GM12878 (cell line): Measurements from ENCODE around the gene TP73. TPM values are rescaled to one million over a fixed set of nuclear protein-coding genes. Genes with fewer than 3 reads are reported as not detected.
"Not testable (repeated sequence)": the region's sequence is repeated elsewhere in the genome, so short reads cannot be mapped to it uniquely, and the experiment has no call there.

Source experiments
- ATAC-seq: fragments of 200-7000 bp; cut with Tn5 transposase; 3 replicates; pipeline ENCODE4 v1.9.1; 2020; ENCODE audit warnings: mild to moderate bottlenecking, moderate library complexity
- BruUV-seq: library from RNA; stranded (reverse); fragments of 400-500 nt; replicated peaks from 2 replicates; lab custom pipeline; 2021; lab: Mats Ljungman, UMichigan
- CTCF ChIA-PET: fragments of 300-600 bp; sonication (Branson Sonifier 250); formaldehyde crosslinking; extraction: SDS; loops from one replicate; lab custom pipeline; 2021; ENCODE audit warnings: inconsistent platforms; lab: Yijun Ruan, JAX
- POLR2A ChIA-PET: fragments of 350-600 bp; formaldehyde crosslinking; extraction: SDS; loops from one replicate; lab custom pipeline; 2021; ENCODE audit warnings: inconsistent platforms; lab: Charles Lee
- RAD21 ChIA-PET: fragments of 300-600 bp; sonication (Branson Sonifier 250); formaldehyde crosslinking; loops from one replicate; lab custom pipeline; 2023; ENCODE audit warnings: antibody characterized with exemption; ENCODE audit not compliant: unreplicated experiment; lab: Charles Lee
- SMC1A ChIA-PET: fragments of 300-600 bp; sonication (Branson Sonifier 250); formaldehyde crosslinking; loops from one replicate; lab custom pipeline; 2023; ENCODE audit not compliant: unreplicated experiment, uncharacterized antibody; lab: Charles Lee
- DNase-seq: peaks from one replicate; pipeline ENCODE4 v3.0.0-alpha.2; 2011; ENCODE audit warnings: low read depth, low spot score
- FAIRE-seq: peaks from 3 replicates; lab custom pipeline; 2011; peaks lifted over from hg19 to GRCh38; lab: Jason Lieb, UNC
- H2AFZ ChIP-seq: 2 replicates; pipeline ENCODE4 v1.6.0; 2011; ENCODE audit warnings: low read depth, low read length, control low read depth; ENCODE audit not compliant: control insufficient read depth
- H3K27ac ChIP-seq: 2 replicates; pipeline ENCODE4 v1.5.1; 2011; ENCODE audit warnings: control low read depth; ENCODE audit not compliant: control insufficient read depth, insufficient read depth
- H3K27me3 ChIP-seq, 2 experiments: replicated peaks in 1 of 2; 2 replicates each; pipeline versions ENCODE4 v1.6.0 to v1.6.1; 2011; ENCODE audit warnings: low read length in 1 of 2; ENCODE audit not compliant: control insufficient read depth in 2 of 2, insufficient read depth in 2 of 2
- H3K36me3 ChIP-seq, 2 experiments: 2 replicates each; pipeline ENCODE4 v1.5.1; 2011; ENCODE audit warnings: low read length in 1 of 2; ENCODE audit not compliant: control insufficient read depth in 2 of 2, insufficient read depth in 2 of 2
- H3K4me1 ChIP-seq: 2 replicates; pipeline ENCODE4 v1.6.1; 2011; ENCODE audit warnings: mild to moderate bottlenecking, low read length, moderate library complexity, mixed read lengths; ENCODE audit not compliant: control insufficient read depth, insufficient read depth
- H3K4me2 ChIP-seq: 2 replicates; pipeline ENCODE4 v1.6.0; 2011; ENCODE audit warnings: control low read depth; ENCODE audit not compliant: control insufficient read depth, insufficient read depth
- H3K4me3 ChIP-seq: fragments of 200-600 bp; sonication (generic); 2 replicates; pipeline ENCODE4 v1.5.1; 2016
- H3K79me2 ChIP-seq: 2 replicates; pipeline ENCODE4 v1.6.0; 2011; ENCODE audit warnings: low read length; ENCODE audit not compliant: control insufficient read depth, insufficient read depth
- H3K9ac ChIP-seq: 2 replicates; pipeline ENCODE4 v1.8.0; 2011; ENCODE audit warnings: low read length, control low read depth, mixed read lengths; ENCODE audit not compliant: control insufficient read depth, insufficient read depth
- H3K9me3 ChIP-seq: replicated peaks from 3 replicates; pipeline ENCODE4 v1.5.1; 2011; ENCODE audit warnings: mild to moderate bottlenecking, low read length; ENCODE audit not compliant: control insufficient read depth, insufficient read depth
- H4K20me1 ChIP-seq: 2 replicates; pipeline ENCODE4 v1.6.0; 2011; ENCODE audit not compliant: control insufficient read depth, insufficient read depth
- IKZF1 ChIP-seq: fragments of 450-650 bp; conservative IDR thresholded peaks from 2 replicates; pipeline ENCODE4 v1.6.1; 2017; ENCODE audit warnings: antibody characterized with exemption, mild to moderate bottlenecking
- RAD21 ChIP-seq: IDR thresholded peaks from 2 replicates; pipeline ENCODE4 v1.6.1; 2011; ENCODE audit warnings: mild to moderate bottlenecking, low read depth, low read length, moderate library complexity; ENCODE audit not compliant: insufficient read depth
- RB1 ChIP-seq: fragments of 450-650 bp; formaldehyde crosslinking; IDR thresholded peaks from 2 replicates; pipeline ENCODE4 v1.6.1; 2017; ENCODE audit warnings: mild to moderate bottlenecking, borderline replicate concordance
- RUNX3 ChIP-seq: IDR thresholded peaks from 2 replicates; pipeline ENCODE4 v1.6.1; 2012; ENCODE audit warnings: low read length, inconsistent platforms
- SMC3 ChIP-seq: IDR thresholded peaks from 2 replicates; pipeline ENCODE4 v1.6.1; 2011; ENCODE audit warnings: low read length, improper control_type of control experiment, borderline replicate concordance
- YY1 ChIP-seq: IDR thresholded peaks from 2 replicates; pipeline ENCODE4 v1.6.1; 2011; ENCODE audit warnings: low read depth, mild to moderate bottlenecking, low read length
- WGBS: methylation state at CpG from one replicate; pipeline ENCODE4 v1.1.6; 2016; ENCODE audit warnings: low lambda C conversion rate; ENCODE audit not compliant: insufficient replicate concordance, insufficient coverage; ENCODE audit errors: missing lambda C conversion rate; 5-methylcytosine and 5-hydroxymethylcytosine counted together
- in situ Hi-C: fragments of 300-500 bp; cut with MboI; formaldehyde crosslinking; loops from 9 replicates; pipeline ENCODE4 v1.14.3; 2018; ENCODE audit warnings: mixed read lengths
- intact Hi-C: fragments of 100-400 bp; cut with micrococcal nuclease; formaldehyde crosslinking; loops from one replicate; pipeline ENCODE4 v1.14.2; 2022; ENCODE audit not compliant: unreplicated experiment
- polyA plus RNA-seq, 11 experiments: library from polyadenylated mRNA; depleted of rRNA in 4 of 11; unstranded in 6 of 11; stranded (reverse) in 5 of 11; fragments of >200 nt; fragmentation: Nextera tagmentation in 4 of 11; fragmentation: Illumina TruSeq in 1 of 11; extraction: Ambion mirVana in 4 of 11; extraction: Trizol in 1 of 11; gene quantifications; 1 replicate in 1 of 11; 2 replicates in 10 of 11; pipeline versions ENCODE4 v1.2.1 to v1.2.3, GENCODE V29; 2011 to 2016; ENCODE audit warnings: inconsistent platforms in 2 of 11, missing spikeins in 2 of 11, low read depth in 1 of 11
- total RNA-seq, 4 experiments: library from RNA; depleted of rRNA in 3 of 4; stranded (reverse); fragments of >200 nt in 3 of 4; fragmentation: Illumina TruSeq in 1 of 4; extraction: Trizol in 1 of 4; gene quantifications; 2 replicates each; pipeline versions ENCODE4 v1.2.1 to v1.2.3, GENCODE V29; 2013 to 2021
- TF ChIP-seq, protein P1 (sequence below), 3 experiments: IDR thresholded peaks in 2 of 3; conservative IDR thresholded peaks in 1 of 3; 2 replicates each; pipeline ENCODE4 v1.5.1; 2011; ENCODE audit warnings: low read depth in 3 of 3, low read length in 3 of 3, mild to moderate bottlenecking in 3 of 3, control low read depth in 2 of 3, moderate library complexity in 2 of 3, inconsistent platforms in 1 of 3, mixed read lengths in 1 of 3; ENCODE audit not compliant: control insufficient read depth in 2 of 3, insufficient read depth in 1 of 3; ENCODE audit errors: extremely low read depth in 1 of 3

The TP73 gene
- total and polyA plus RNA-seq, 10 of the 15 experiments (the other 5 are each of a cell fraction or from before 2014, with no cell fraction given): 0.08 to 54.2 (median 14.9) TPM

DNA sequence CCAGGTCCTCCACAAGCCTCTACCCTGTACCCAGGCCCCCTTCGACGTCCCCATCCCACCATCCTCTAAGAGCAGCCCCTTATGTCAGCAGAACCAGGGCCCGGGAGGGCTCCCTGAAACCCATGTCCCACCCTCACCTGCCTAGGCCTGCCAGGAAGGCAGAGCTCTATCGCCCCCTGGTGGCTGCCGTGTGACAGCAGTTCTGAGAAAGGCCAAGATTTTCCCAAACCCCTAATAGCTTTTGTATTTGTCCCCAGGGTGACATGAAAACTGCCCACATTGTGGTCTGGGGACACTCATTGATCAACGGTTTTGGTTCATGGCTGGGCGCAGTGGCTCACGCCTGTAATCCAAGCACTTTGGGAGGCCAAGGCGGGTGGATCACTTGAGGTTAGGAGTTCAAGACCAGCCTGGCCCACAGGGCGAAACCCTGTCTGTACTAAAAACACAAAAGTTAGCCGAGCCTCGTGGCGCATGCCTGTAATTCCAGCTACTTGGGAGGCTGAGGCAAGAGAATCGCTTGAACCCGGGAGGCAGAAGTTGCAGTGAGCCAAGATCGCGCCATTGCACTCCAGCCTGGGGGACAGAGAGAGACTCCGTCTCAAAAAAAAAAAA, 72.2 kb downstream of the TP73 start:
- 26% methylated on average over 18 of the region's 18 CpGs for WGBS
- POLR2A ChIA-PET, H4K20me1 ChIP-seq, H3K4me1 ChIP-seq, BruUV-seq, H3K36me3 ChIP-seq, H3K4me3 ChIP-seq, H3K4me2 ChIP-seq, H3K9me3 ChIP-seq, H2AFZ ChIP-seq, H3K27ac ChIP-seq, H3K9ac ChIP-seq, H3K79me2 ChIP-seq, H3K27me3 ChIP-seq, in situ Hi-C loops: not testable (repeated sequence)
- ChIA-PET SMC1A (interaction anchor here (0.6 to 1.5 kb wide), 9 partner anchors 47 to 291 kb away, joined by 3 to 10 read pairs (median 5); no protein-coding TSS in a partner anchor), RAD21 (interaction anchor here (0.6 to 1.5 kb wide), 10 partner anchors 47 to 234 kb away, joined by 3 to 12 read pairs (median 4); no protein-coding TSS in a partner anchor), CTCF (interaction anchor here (0.6 to 1.9 kb wide), 26 partner anchors 10 to 1099 kb away, joined by 3 to 30 read pairs (median 4); partner anchors contain the start of gene WRAP73)
- TF ChIP-seq IKZF1 (peak; percentile 31; the same call in 1 of the 2 replicates), RUNX3 (peak; percentile 19; the same call in 1 of the 2 replicates), RB1 (0 out of 2 replicates have a peak, but pooled peaks have one; percentile 36), RAD21 (peak; percentile 93), SMC3 (peak; percentile 85), YY1 (peak; percentile 52; the same call in 1 of the 2 replicates)
- TF ChIP-seq, protein P1, sequence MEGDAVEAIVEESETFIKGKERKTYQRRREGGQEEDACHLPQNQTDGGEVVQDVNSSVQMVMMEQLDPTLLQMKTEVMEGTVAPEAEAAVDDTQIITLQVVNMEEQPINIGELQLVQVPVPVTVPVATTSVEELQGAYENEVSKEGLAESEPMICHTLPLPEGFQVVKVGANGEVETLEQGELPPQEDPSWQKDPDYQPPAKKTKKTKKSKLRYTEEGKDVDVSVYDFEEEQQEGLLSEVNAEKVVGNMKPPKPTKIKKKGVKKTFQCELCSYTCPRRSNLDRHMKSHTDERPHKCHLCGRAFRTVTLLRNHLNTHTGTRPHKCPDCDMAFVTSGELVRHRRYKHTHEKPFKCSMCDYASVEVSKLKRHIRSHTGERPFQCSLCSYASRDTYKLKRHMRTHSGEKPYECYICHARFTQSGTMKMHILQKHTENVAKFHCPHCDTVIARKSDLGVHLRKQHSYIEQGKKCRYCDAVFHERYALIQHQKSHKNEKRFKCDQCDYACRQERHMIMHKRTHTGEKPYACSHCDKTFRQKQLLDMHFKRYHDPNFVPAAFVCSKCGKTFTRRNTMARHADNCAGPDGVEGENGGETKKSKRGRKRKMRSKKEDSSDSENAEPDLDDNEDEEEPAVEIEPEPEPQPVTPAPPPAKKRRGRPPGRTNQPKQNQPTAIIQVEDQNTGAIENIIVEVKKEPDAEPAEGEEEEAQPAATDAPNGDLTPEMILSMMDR (IDR thresholded peaks at IDR 0.05 in 2 of 3, conservative IDR thresholded peaks at IDR 0.05 in 1 of 3; ENCODE audit: control insufficient read depth in 2 of 3, extremely low read depth in 1 of 3, insufficient read depth in 1 of 3, low read depth in 3 of 3, low read length in 3 of 3): peak; percentile 87 to 96 (median 95)
- DNase-seq (peak; percentile 11), ATAC-seq (peak; percentile 81), FAIRE-seq (peak; percentile 64)
- intact Hi-C loops: loop anchor here (1.0 to 5.0 kb wide), 4 partner anchors 57 to 232 kb away; no protein-coding TSS in a partner anchor
